PC-9 (cell line): ENCODE measurements around the gene ERI3. TPM values are rescaled to one million over a fixed set of nuclear protein-coding genes. Genes with fewer than 3 reads are reported as not detected.

Experiments
- BruUV-seq: library from RNA; stranded (reverse); fragments of 400-500 nt; replicated peaks from 2 replicates; lab custom pipeline; 2021; lab: Mats Ljungman, UMichigan
- CTCF ChIA-PET: fragments of 300-600 bp; sonication (Branson Sonifier 250); formaldehyde crosslinking; loops from one replicate; lab custom pipeline; 2022; ENCODE audit warnings: antibody characterized with exemption; lab: Charles Lee
- POLR2A ChIA-PET: fragments of 300-600 bp; sonication (Branson Sonifier 250); formaldehyde crosslinking; loops from one replicate; lab custom pipeline; 2022; ENCODE audit warnings: antibody characterized with exemption; ENCODE audit not compliant: unreplicated experiment; lab: Charles Lee
- DNase-seq, 2 experiments: peaks; one replicate each; pipeline versions ENCODE4 v3.0.0 to v3.0.0-alpha.2; 2015 to 2022; ENCODE audit warnings: mixed read lengths in 1 of 2
- H2AFZ ChIP-seq: fragments of 200-600 bp; sonication (generic); 2 replicates; pipeline ENCODE4 v1.8.1; 2017; ENCODE audit warnings: antibody characterized with exemption
- H3F3A ChIP-seq: fragments of 200-600 bp; sonication (generic); 2 replicates; pipeline ENCODE4 v1.8.1; 2017; ENCODE audit warnings: antibody characterized with exemption, mild to moderate bottlenecking, low read depth; ENCODE audit not compliant: insufficient read depth
- H3K27ac ChIP-seq: fragments of 200-600 bp; sonication (generic); 2 replicates; pipeline ENCODE4 v1.6.1; 2016; ENCODE audit warnings: mixed run types
- H3K27me3 ChIP-seq: fragments of 200-600 bp; sonication (generic); 2 replicates; pipeline ENCODE4 v1.6.1; 2016; ENCODE audit warnings: low read depth, mixed run types; ENCODE audit not compliant: insufficient read depth
- H3K36me3 ChIP-seq: fragments of 200-600 bp; sonication (generic); 2 replicates; pipeline ENCODE4 v1.6.1; 2016; ENCODE audit warnings: low read depth, mixed run types
- H3K4me1 ChIP-seq: fragments of 200-600 bp; sonication (generic); replicated peaks from 2 replicates; pipeline ENCODE4 v1.6.1; 2016; ENCODE audit warnings: mixed run types; ENCODE audit not compliant: insufficient read depth
- H3K4me2 ChIP-seq: fragments of 200-600 bp; sonication (generic); 2 replicates; pipeline ENCODE4 v1.6.1; 2017; ENCODE audit warnings: mixed run types
- H3K4me3 ChIP-seq: fragments of 200-600 bp; sonication (generic); 2 replicates; pipeline ENCODE4 v1.6.1; 2016; ENCODE audit warnings: mixed run types
- H3K79me2 ChIP-seq: fragments of 200-600 bp; sonication (generic); 2 replicates; pipeline ENCODE4 v1.6.1; 2017; ENCODE audit warnings: low read depth, mixed run types
- H3K9me2 ChIP-seq: fragments of 200-600 bp; sonication (generic); 2 replicates; pipeline ENCODE4 v1.8.1; 2017; ENCODE audit warnings: mild to moderate bottlenecking; ENCODE audit not compliant: insufficient read depth
- H3K9me3 ChIP-seq: fragments of 200-600 bp; sonication (generic); 2 replicates; pipeline ENCODE4 v1.8.1; 2016; ENCODE audit warnings: low read depth; ENCODE audit not compliant: insufficient read depth
- H4K20me1 ChIP-seq: fragments of 200-600 bp; sonication (generic); 2 replicates; pipeline ENCODE4 v1.8.1; 2017; ENCODE audit not compliant: insufficient read depth
- CTCF ChIP-seq: fragments of 200-600 bp; sonication (generic); conservative IDR thresholded peaks from 2 replicates; pipeline ENCODE4 v1.6.1; 2017; ENCODE audit warnings: mixed run types, antibody characterized with exemption, mild to moderate bottlenecking, moderate library complexity
- EZH2 ChIP-seq: fragments of 200-600 bp; sonication (generic); IDR thresholded peaks from 2 replicates; pipeline ENCODE4 v1.8.0; 2017; ENCODE audit warnings: antibody characterized with exemption, low read depth
- intact Hi-C: fragments of 100-400 bp; cut with micrococcal nuclease; formaldehyde crosslinking; loops from one replicate; pipeline ENCODE4 v1.10.0; 2022; ENCODE audit not compliant: unreplicated experiment
- total RNA-seq: library from RNA; stranded (reverse); gene quantifications from 2 replicates; pipeline ENCODE4 v1.2.3, GENCODE V29; 2021

The ERI3 gene
- total RNA-seq, 1 experiment from 2014 or later: 120 TPM

- H3K4me1 ChIP-seq: no peaks in the 10 kb centered on the region
- CTCF ChIA-PET: no interaction called here
- no TSS peak for BruUV-seq
Observed at GRCh38 chr1:44242746-44243145, 112.3 kb downstream of the ERI3 start.

GRCh38 chr1:44240802-44241671 lies 114.0 kb downstream of the ERI3 start:
- CTCF ChIA-PET: no interaction called here
- Histone ChIP-seq H3F3A (no peaks in the 10 kb centered on the region), H3K79me2 (no peaks in the 10 kb centered on the region), H2AFZ (no peak overlapping the region), H4K20me1 (peaks cover 3% of the 10 kb centered on the region; the same call in 1 of the 2 replicates), H3K4me2 (no peak overlapping the region), H3K36me3 (no peaks in the 10 kb centered on the region), H3K27me3 (no peaks in the 10 kb centered on the region), H3K27ac (no peak overlapping the region), H3K4me3 (no peak overlapping the region), H3K4me1 (no peaks in the 10 kb centered on the region), H3K9me3 (no peaks in the 10 kb centered on the region), H3K9me2 (no peaks in the 10 kb centered on the region)
- DNase-seq: no peak
- POLR2A ChIA-PET: no interaction called here
- no TSS peak for BruUV-seq
- intact Hi-C loops: no loop called here
- TF ChIP-seq CTCF (no peak), EZH2 (no peak)

More at GRCh38 chr1:44242746-44243145, 112.3 kb downstream of the ERI3 start:
- Histone ChIP-seq H3K27ac (no peak overlapping the region), H3K27me3 (no peaks in the 10 kb centered on the region), H3K4me3 (no peak overlapping the region), H3K4me2 (no peak overlapping the region), H2AFZ (no peak overlapping the region), H3K36me3 (no peaks in the 10 kb centered on the region), H3K79me2 (no peaks in the 10 kb centered on the region), H3F3A (no peaks in the 10 kb centered on the region), H3K9me2 (no peaks in the 10 kb centered on the region), H4K20me1 (peaks cover 3% of the 10 kb centered on the region; the same call in 1 of the 2 replicates), H3K9me3 (no peaks in the 10 kb centered on the region)
- DNase-seq: no peak
- POLR2A ChIA-PET: no interaction called here
- intact Hi-C loops: no loop called here
- no peak for TF ChIP-seq EZH2
- no peak for TF ChIP-seq CTCF

GRCh38 chr1:44239961-44240371 lies 115.1 kb downstream of the ERI3 start:
- TF ChIP-seq CTCF (no peak), EZH2 (no peak)
- Histone ChIP-seq H3K4me2 (no peak overlapping the region), H3K4me3 (no peak overlapping the region), H3K79me2 (no peaks in the 10 kb centered on the region), H3K9me2 (no peaks in the 10 kb centered on the region), H2AFZ (no peak overlapping the region), H4K20me1 (peaks cover 3% of the 10 kb centered on the region), H3K27me3 (no peaks in the 10 kb centered on the region), H3K36me3 (no peaks in the 10 kb centered on the region), H3F3A (no peaks in the 10 kb centered on the region), H3K27ac (no peak overlapping the region), H3K4me1 (no peaks in the 10 kb centered on the region), H3K9me3 (no peaks in the 10 kb centered on the region)
- ChIA-PET CTCF (no interaction called here), POLR2A (interaction anchor here (0.6 kb wide), 1 partner anchor 1424 kb away, joined by 10 read pairs; no protein-coding TSS in a partner anchor)
- BruUV-seq: no TSS peak
- intact Hi-C loops: no loop called here
- DNase-seq: no peak
